WTC11 (cell line): ENCODE data around the gene DGLUCY. TPM values are rescaled to one million over a fixed set of nuclear protein-coding genes. Genes with fewer than 3 reads are reported as not detected.

Experiments used
- ATAC-seq: fragments of 200-7000 bp; cut with Tn5 transposase; 2 replicates; pipeline ENCODE4 v1.10.0; 2021; ENCODE audit warnings: mild to moderate bottlenecking, moderate library complexity
- CTCF ChIA-PET: fragments of 300-600 bp; sonication (Branson Sonifier 250); formaldehyde crosslinking; loops from one replicate; lab custom pipeline; 2021; ENCODE audit warnings: antibody characterized with exemption; lab: Charles Lee
- POLR2A ChIA-PET: fragments of 350-600 bp; sonication (Branson Sonifier 250); formaldehyde crosslinking; loops from one replicate; lab custom pipeline; 2021; ENCODE audit warnings: antibody characterized with exemption; lab: Charles Lee
- DNase-seq: peaks from one replicate; pipeline ENCODE4 v3.0.0; 2021; ENCODE audit warnings: low spot score
- H3K27ac Mint-ChIP-seq: 2 replicates; pipeline ENCODE4 v1.8.0; 2021; ENCODE audit warnings: mixed read lengths
- H3K27me3 Mint-ChIP-seq: 2 replicates; pipeline ENCODE4 v1.8.0; 2021; ENCODE audit warnings: low read depth, mild to moderate bottlenecking, moderate library complexity, mixed read lengths
- H3K36me3 Mint-ChIP-seq: 2 replicates; pipeline ENCODE4 v1.8.0; 2021; ENCODE audit warnings: mixed read lengths
- H3K4me1 Mint-ChIP-seq: 2 replicates; pipeline ENCODE4 v1.8.0; 2022; ENCODE audit warnings: mixed read lengths
- H3K4me3 Mint-ChIP-seq: 2 replicates; pipeline ENCODE4 v1.8.0; 2021; ENCODE audit warnings: mild to moderate bottlenecking, moderate library complexity, mixed read lengths
- H3K9me3 Mint-ChIP-seq: 2 replicates; pipeline ENCODE4 v1.8.0; 2021; ENCODE audit warnings: mixed read lengths
- CREB1 ChIP-seq: sonication (generic); formaldehyde crosslinking; IDR thresholded peaks from 2 replicates; pipeline ENCODE4 v1.8.0; 2023; ENCODE audit warnings: mild to moderate bottlenecking, missing genetic modification reagents
- E2F1 ChIP-seq: sonication (generic); formaldehyde crosslinking; IDR thresholded peaks from 2 replicates; pipeline ENCODE4 v1.8.0; 2022; ENCODE audit warnings: mild to moderate bottlenecking, missing genetic modification reagents
- ELF4 ChIP-seq: sonication (generic); formaldehyde crosslinking; IDR thresholded peaks from 2 replicates; pipeline ENCODE4 v1.8.1; 2022; ENCODE audit warnings: low read depth, mild to moderate bottlenecking, moderate library complexity, missing genetic modification reagents
- FOXJ3 ChIP-seq: sonication (generic); formaldehyde crosslinking; IDR thresholded peaks from 2 replicates; pipeline ENCODE4 v1.9.0; 2021; ENCODE audit warnings: missing genetic modification reagents, mild to moderate bottlenecking, borderline replicate concordance
- GTF2I ChIP-seq: fragments of 250-450 bp; sonication (Bioruptor Pico); conservative IDR thresholded peaks from 2 replicates; pipeline ENCODE4 v1.4.0; 2021; ENCODE audit warnings: mild to moderate bottlenecking
- MXD4 ChIP-seq: fragments of 250-450 bp; sonication (Bioruptor Pico); IDR thresholded peaks from 2 replicates; pipeline ENCODE4 v1.8.0; 2021; ENCODE audit warnings: mild to moderate bottlenecking, moderate library complexity, borderline replicate concordance
- NFYB ChIP-seq: sonication (generic); formaldehyde crosslinking; conservative IDR thresholded peaks from 2 replicates; pipeline ENCODE4 v1.8.0; 2022; ENCODE audit warnings: low read depth, missing genetic modification reagents
- NR1H2 ChIP-seq: sonication (generic); formaldehyde crosslinking; IDR thresholded peaks from 2 replicates; pipeline ENCODE4 v1.9.0; 2021; ENCODE audit warnings: mild to moderate bottlenecking, moderate library complexity, missing genetic modification reagents
- SP1 ChIP-seq: sonication (generic); formaldehyde crosslinking; conservative IDR thresholded peaks from 2 replicates; pipeline ENCODE4 v1.8.1; 2022; ENCODE audit warnings: missing genetic modification reagents
- TCF7 ChIP-seq: sonication (generic); formaldehyde crosslinking; IDR thresholded peaks from 2 replicates; pipeline ENCODE4 v1.8.0; 2022; ENCODE audit warnings: mild to moderate bottlenecking, low read depth, missing genetic modification reagents, moderate library complexity
- ZBTB43 ChIP-seq: sonication (generic); formaldehyde crosslinking; IDR thresholded peaks from 2 replicates; pipeline ENCODE4 v1.8.1; 2023; ENCODE audit warnings: mild to moderate bottlenecking, missing genetic modification reagents
- ZNF219 ChIP-seq: sonication (generic); formaldehyde crosslinking; IDR thresholded peaks from 2 replicates; pipeline ENCODE4 v1.8.0; 2023; ENCODE audit warnings: missing genetic modification reagents, mild to moderate bottlenecking, borderline replicate concordance
- ZNF281 ChIP-seq: sonication (generic); formaldehyde crosslinking; IDR thresholded peaks from 2 replicates; pipeline ENCODE4 v1.8.0; 2023; ENCODE audit warnings: mild to moderate bottlenecking, missing genetic modification reagents
- ZNF317 ChIP-seq: sonication (generic); formaldehyde crosslinking; IDR thresholded peaks from 2 replicates; pipeline ENCODE4 v1.8.1; 2023; ENCODE audit warnings: low read depth, mild to moderate bottlenecking, moderate library complexity, missing genetic modification reagents, borderline replicate concordance
- ZNF416 ChIP-seq: fragments of 250-450 bp; sonication (Bioruptor Pico); IDR thresholded peaks from 2 replicates; pipeline ENCODE4 v1.9.0; 2021; ENCODE audit warnings: mild to moderate bottlenecking, inconsistent platforms
- ZNF512 ChIP-seq: sonication (generic); formaldehyde crosslinking; IDR thresholded peaks from 2 replicates; pipeline ENCODE4 v1.8.1; 2022; ENCODE audit warnings: missing genetic modification reagents, borderline replicate concordance
- ZNF671 ChIP-seq: fragments of 250-450 bp; sonication (Bioruptor Pico); IDR thresholded peaks from 2 replicates; pipeline ENCODE4 v1.8.0; 2021; ENCODE audit warnings: mild to moderate bottlenecking
- total RNA-seq: library from RNA; stranded (reverse); gene quantifications from 3 replicates; pipeline ENCODE4 v1.2.3, GENCODE V29; 2021
- TF ChIP-seq, protein P1 (sequence below): sonication (generic); formaldehyde crosslinking; IDR thresholded peaks from 2 replicates; pipeline ENCODE4 v1.8.1; 2023; ENCODE audit warnings: mild to moderate bottlenecking, missing genetic modification reagents, moderate library complexity
- TF ChIP-seq, protein P2 (sequence below): sonication (generic); formaldehyde crosslinking; IDR thresholded peaks from 2 replicates; pipeline ENCODE4 v1.8.0; 2022; ENCODE audit warnings: mild to moderate bottlenecking, missing genetic modification reagents
- TF ChIP-seq, protein P3 (sequence below): sonication (generic); formaldehyde crosslinking; IDR thresholded peaks from 2 replicates; pipeline ENCODE4 v1.8.1; 2023; ENCODE audit warnings: mild to moderate bottlenecking, moderate library complexity, missing genetic modification reagents

DGLUCY gene
- total RNA-seq, 1 experiment from 2014 or later, result 35.4 TPM

DNA sequence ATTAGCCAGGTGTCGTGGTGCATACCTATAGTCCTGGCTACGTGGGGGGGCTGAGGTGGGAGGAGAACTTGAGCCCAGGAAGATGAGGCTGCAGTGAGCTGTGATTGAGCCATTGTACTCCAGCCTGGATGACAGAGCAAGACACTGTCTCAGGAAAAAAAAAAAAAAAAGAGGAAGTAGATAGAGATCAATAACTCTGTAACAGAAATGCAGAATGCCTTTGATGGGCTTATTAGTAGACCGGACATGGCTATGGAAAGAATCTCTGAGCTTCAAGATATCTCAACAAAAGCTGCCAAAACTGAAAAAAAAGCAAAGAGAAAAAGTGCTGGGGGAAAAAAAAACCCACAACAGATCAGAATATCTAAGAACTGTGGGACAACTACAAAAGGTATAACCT lies 93.1 kb downstream of the DGLUCY start:
- Mint-ChIP-seq H3K4me1 (no peaks in the 10 kb centered on the region), H3K4me3 (no peak overlapping the region), H3K27me3 (no peaks in the 10 kb centered on the region), H3K36me3 (peaks cover 43% of the 10 kb centered on the region), H3K27ac (no peak overlapping the region), H3K9me3 (no peaks in the 10 kb centered on the region)
- TF ChIP-seq TCF7 (no peak), ZNF671 (CRISPR knock-in tag) (no peak), FOXJ3 (CRISPR knock-in tag) (no peak), NFYB (CRISPR knock-in tag) (no peak), MXD4 (CRISPR knock-in tag) (no peak), CREB1 (no peak), ZNF219 (CRISPR knock-in tag) (no peak), ZNF281 (no peak), ZBTB43 (CRISPR knock-in tag) (no peak), ZNF317 (no peak), ZNF512 (CRISPR knock-in tag) (no peak), E2F1 (CRISPR knock-in tag) (no peak), ZNF416 (CRISPR knock-in tag) (no peak), NR1H2 (no peak), SP1 (CRISPR knock-in tag) (no peak), GTF2I (no peak), ELF4 (CRISPR knock-in tag) (no peak)
- TF ChIP-seq, protein P1, sequence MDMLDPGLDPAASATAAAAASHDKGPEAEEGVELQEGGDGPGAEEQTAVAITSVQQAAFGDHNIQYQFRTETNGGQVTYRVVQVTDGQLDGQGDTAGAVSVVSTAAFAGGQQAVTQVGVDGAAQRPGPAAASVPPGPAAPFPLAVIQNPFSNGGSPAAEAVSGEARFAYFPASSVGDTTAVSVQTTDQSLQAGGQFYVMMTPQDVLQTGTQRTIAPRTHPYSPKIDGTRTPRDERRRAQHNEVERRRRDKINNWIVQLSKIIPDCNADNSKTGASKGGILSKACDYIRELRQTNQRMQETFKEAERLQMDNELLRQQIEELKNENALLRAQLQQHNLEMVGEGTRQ (CRISPR knock-in tag), result no peak
- TF ChIP-seq, protein P2, sequence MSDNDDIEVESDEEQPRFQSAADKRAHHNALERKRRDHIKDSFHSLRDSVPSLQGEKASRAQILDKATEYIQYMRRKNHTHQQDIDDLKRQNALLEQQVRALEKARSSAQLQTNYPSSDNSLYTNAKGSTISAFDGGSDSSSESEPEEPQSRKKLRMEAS (CRISPR knock-in tag), result no peak
- TF ChIP-seq, protein P3, sequence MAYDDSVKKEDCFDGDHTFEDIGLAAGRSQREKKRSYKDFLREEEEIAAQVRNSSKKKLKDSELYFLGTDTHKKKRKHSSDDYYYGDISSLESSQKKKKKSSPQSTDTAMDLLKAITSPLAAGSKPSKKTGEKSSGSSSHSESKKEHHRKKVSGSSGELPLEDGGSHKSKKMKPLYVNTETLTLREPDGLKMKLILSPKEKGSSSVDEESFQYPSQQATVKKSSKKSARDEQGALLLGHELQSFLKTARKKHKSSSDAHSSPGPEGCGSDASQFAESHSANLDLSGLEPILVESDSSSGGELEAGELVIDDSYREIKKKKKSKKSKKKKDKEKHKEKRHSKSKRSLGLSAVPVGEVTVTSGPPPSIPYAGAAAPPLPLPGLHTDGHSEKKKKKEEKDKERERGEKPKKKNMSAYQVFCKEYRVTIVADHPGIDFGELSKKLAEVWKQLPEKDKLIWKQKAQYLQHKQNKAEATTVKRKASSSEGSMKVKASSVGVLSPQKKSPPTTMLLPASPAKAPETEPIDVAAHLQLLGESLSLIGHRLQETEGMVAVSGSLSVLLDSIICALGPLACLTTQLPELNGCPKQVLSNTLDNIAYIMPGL (CRISPR knock-in tag), result no peak
- ChIA-PET POLR2A (interaction anchor here (0.6 kb wide), 1 partner anchor 1925 kb away, joined by 7 read pairs; no protein-coding TSS in a partner anchor), CTCF (interaction anchor here (0.6 to 0.9 kb wide), 2 partner anchors 50 to 65 kb away, joined by 3 to 4 read pairs; no protein-coding TSS in a partner anchor)
- no peak for DNase-seq
- no peak for ATAC-seq
